ENCODE results near the gene DCC. TPM values are rescaled to one million over a fixed set of nuclear protein-coding genes. Genes with fewer than 3 reads are reported as not detected.
"Not testable (repeated sequence)": the region's sequence is repeated elsewhere in the genome, so short reads cannot be mapped to it uniquely, and the experiment has no call there.

Gene DCC
- polyA plus RNA-seq, 1 experiment, result 0.15 TPM

- Histone ChIP-seq H3K27me3 (ENCODE audit: control insufficient read depth, insufficient read depth, low read length) (no peaks in the 10 kb centered on the region), H3K36me3 (ENCODE audit: control insufficient read depth, insufficient read depth, low read length) (no peaks in the 10 kb centered on the region), H3K4me3 (ENCODE audit: low read depth, low read length) (no peak overlapping the region)
- TF ChIP-seq CTCF (IDR thresholded peaks at IDR 0.05; ENCODE audit: insufficient read depth, low read depth, low read length), result no peak
- ChIA-PET CTCF (no interaction called here), POLR2A (no interaction called here)
- no peak for DNase-seq (ENCODE audit: low read depth)
Measured at GRCh38 chr18:53458944-53459580, 1119.1 kb downstream of the DCC start.

GRCh38 chr18:53467756-53468155 is 1127.8 kb downstream of the DCC start:
- ChIA-PET POLR2A (no interaction called here), CTCF (no interaction called here)
- no peak for TF ChIP-seq CTCF (IDR thresholded peaks at IDR 0.05; ENCODE audit: insufficient read depth, low read depth, low read length)
- no peak for DNase-seq (ENCODE audit: low read depth)
- Histone ChIP-seq H3K27me3 (ENCODE audit: control insufficient read depth, insufficient read depth, low read length) (no peaks in the 10 kb centered on the region), H3K36me3 (ENCODE audit: control insufficient read depth, insufficient read depth, low read length) (no peaks in the 10 kb centered on the region), H3K4me3 (ENCODE audit: low read depth, low read length) (no peak overlapping the region)

- CTCF ChIA-PET, result not testable (repeated sequence)
Measured at GRCh38 chr18:53468173-53468572, 1128.2 kb downstream of the DCC start.

GRCh38 chr18:53472546-53472945 is 1132.5 kb downstream of the DCC start:
- H3K27me3 ChIP-seq (ENCODE audit: control insufficient read depth, insufficient read depth, low read length), result no peaks in the 10 kb centered on the region
- no peak for TF ChIP-seq CTCF (IDR thresholded peaks at IDR 0.05; ENCODE audit: insufficient read depth, low read depth, low read length)
- no peaks in the 10 kb centered on the region for H3K36me3 ChIP-seq (ENCODE audit: control insufficient read depth, insufficient read depth, low read length)
- ChIA-PET CTCF (no interaction called here), POLR2A (no interaction called here)
- no peak for DNase-seq (ENCODE audit: low read depth)
- H3K4me3 ChIP-seq (ENCODE audit: low read depth, low read length), result no peak overlapping the region

More at GRCh38 chr18:53468173-53468572, 1128.2 kb downstream of the DCC start:
- DNase-seq (ENCODE audit: low read depth); H3K27me3 ChIP-seq (ENCODE audit: control insufficient read depth, insufficient read depth, low read length); H3K4me3 ChIP-seq (ENCODE audit: low read depth, low read length); H3K36me3 ChIP-seq (ENCODE audit: control insufficient read depth, insufficient read depth, low read length); POLR2A ChIA-PET: not testable (repeated sequence)

- TF ChIP-seq CTCF (IDR thresholded peaks at IDR 0.05; ENCODE audit: insufficient read depth, low read depth, low read length), result no peak
Measured at GRCh38 chr18:53478155-53478554, 1138.2 kb downstream of the DCC start.

GRCh38 chr18:53486296-53486695 is 1146.3 kb downstream of the DCC start:
- no peak overlapping the region for H3K4me3 ChIP-seq (ENCODE audit: low read depth, low read length)
- ChIA-PET CTCF (no interaction called here), POLR2A (no interaction called here)
- no peaks in the 10 kb centered on the region for H3K27me3 ChIP-seq (ENCODE audit: control insufficient read depth, insufficient read depth, low read length)
- no peak for TF ChIP-seq CTCF (IDR thresholded peaks at IDR 0.05; ENCODE audit: insufficient read depth, low read depth, low read length)
- H3K36me3 ChIP-seq (ENCODE audit: control insufficient read depth, insufficient read depth, low read length), result no peaks in the 10 kb centered on the region
- DNase-seq (ENCODE audit: low read depth), result no peak

More at GRCh38 chr18:53478155-53478554, 1138.2 kb downstream of the DCC start:
- Histone ChIP-seq H3K27me3 (ENCODE audit: control insufficient read depth, insufficient read depth, low read length) (no peaks in the 10 kb centered on the region), H3K4me3 (ENCODE audit: low read depth, low read length) (no peak overlapping the region), H3K36me3 (ENCODE audit: control insufficient read depth, insufficient read depth, low read length) (no peaks in the 10 kb centered on the region)
- ChIA-PET POLR2A (no interaction called here), CTCF (no interaction called here)
- no peak for DNase-seq (ENCODE audit: low read depth)
